Transverse colon (tissue), 4 donors: Measurements from ENCODE around the gene OAS2. TPM values are rescaled to one million over a fixed set of nuclear protein-coding genes. Genes with fewer than 3 reads are reported as not detected.

Experiments used
- DNase-seq: peaks from one replicate; pipeline ENCODE4 v3.0.0-alpha.2; 2019
- H3K27ac ChIP-seq, 4 donors: fragments of 200-600 bp; sonication (generic); 2 replicates each; pipeline ENCODE4 v1.5.1; 2016 to 2018; ENCODE audit warnings: inconsistent platforms in 4 of 4
- H3K27me3 ChIP-seq: fragments of 200-600 bp; sonication (generic); 2 replicates; pipeline ENCODE4 v1.5.1; 2017; ENCODE audit warnings: inconsistent platforms
- H3K36me3 ChIP-seq, 4 donors: fragments of 200-600 bp; sonication (generic); 2 replicates each; pipeline ENCODE4 v1.5.1; 2017 to 2019; ENCODE audit warnings: inconsistent platforms in 4 of 4
- H3K4me1 ChIP-seq, 4 donors: fragments of 200-600 bp; sonication (generic); 2 replicates each; pipeline ENCODE4 v1.5.1; 2017 to 2020; ENCODE audit warnings: inconsistent platforms in 4 of 4
- H3K4me3 ChIP-seq, 4 donors: fragments of 200-600 bp; sonication (generic); 1 replicate in 1 of 4; 2 replicates in 3 of 4; pipeline versions ENCODE4 v1.5.1 to v1.6.1; 2017 to 2019; ENCODE audit warnings: inconsistent platforms in 4 of 4
- H3K9me3 ChIP-seq, 2 donors: fragments of 200-600 bp; sonication (generic); 2 replicates each; pipeline ENCODE4 v1.5.1; 2017 to 2019; ENCODE audit warnings: inconsistent platforms in 2 of 2
- CTCF ChIP-seq, 5 experiments: fragments of 200-600 bp in 3 of 5; fragments of 450-650 bp in 2 of 5; sonication (generic) in 3 of 5; IDR thresholded peaks; 1 replicate in 2 of 5; 2 replicates in 3 of 5; pipeline ENCODE4 v1.5.1; 2016 to 2017; ENCODE audit warnings: antibody characterized with exemption in 5 of 5, inconsistent platforms in 3 of 5, mild to moderate bottlenecking in 2 of 5, moderate library complexity in 1 of 5
- EP300 ChIP-seq: sonication (generic); formaldehyde crosslinking; IDR thresholded peaks from one replicate; pipeline ENCODE4 v1.6.1; 2017; ENCODE audit warnings: antibody characterized with exemption, low read depth
- POLR2A ChIP-seq: fragments of 450-650 bp; IDR thresholded peaks from one replicate; pipeline ENCODE4 v1.6.1; 2016; ENCODE audit warnings: antibody characterized with exemption, mild to moderate bottlenecking, moderate library complexity
- POLR2AphosphoS5 ChIP-seq, 3 donors: sonication (generic); formaldehyde crosslinking; IDR thresholded peaks; one replicate each; pipeline ENCODE4 v1.6.1; 2016; ENCODE audit warnings: antibody characterized with exemption in 3 of 3
- WGBS, 2 donors: methylation state at CpG; one replicate each; pipeline ENCODE4 v1.1.5; 2018; ENCODE audit warnings: low coverage in 1 of 2; 5-methylcytosine and 5-hydroxymethylcytosine counted together
- in situ Hi-C, 4 donors: fragments of 200-750 bp; cut with MboI; loops; one replicate each; pipeline versions ENCODE4 v1.15.0 to v1.15.1; 2017; ENCODE audit warnings: low sequenced_read_pairs in 3 of 4, low pct_ligation_motif_present in 1 of 4, low pct_unique_long_range_greater_than_20kb in 1 of 4
- intact Hi-C: fragments of 100-400 bp; cut with DNase I; formaldehyde crosslinking; loops from one replicate; pipeline ENCODE4 v1.15.1; 2023; ENCODE audit warnings: low total_unique reads
- total RNA-seq, 4 donors: library from RNA; depleted of rRNA; stranded (reverse); fragments of >200 nt; gene quantifications; one replicate each; pipeline ENCODE4 v1.1.0, GENCODE V29; 2016

Gene OAS2
- total RNA-seq, 4 donors from 2014 or later: 2.0 to 5.1 (median 3.5) TPM

- intact Hi-C loops: no loop called here
Observed at GRCh38 chr12:112974904-112975303, 3.4 kb upstream of the OAS2 start.

GRCh38 chr12:112977139-112977538, 1.2 kb upstream of the OAS2 start:
- WGBS, 2 donors: 82% methylated on average over 3 of the region's 3 CpGs; no CpG with 5 or more reads in 1 of the 2 donors
- TF ChIP-seq POLR2A: no peak
- TF ChIP-seq CTCF (IDR thresholded peaks at IDR 0.05): no peak
- TF ChIP-seq POLR2AphosphoS5 (IDR thresholded peaks at IDR 0.05): no peak
- TF ChIP-seq EP300: no peak
- H3K4me1 ChIP-seq: peaks cover 0 to 21% (median 3%) of the 10 kb centered on the region in 4 donors
- no peaks in the 10 kb centered on the region for H3K9me3 ChIP-seq
- H3K27ac ChIP-seq: peak overlapping the region in 2 of 4 donors; percentile 79 to 89
- intact Hi-C loops (no loop called here), in situ Hi-C loops (no loop called here)
- no peaks in the 10 kb centered on the region for H3K27me3 ChIP-seq
- H3K36me3 ChIP-seq: no peaks in the 10 kb centered on the region
- no peak overlapping the region for H3K4me3 ChIP-seq
- no peak for DNase-seq

More at GRCh38 chr12:112974904-112975303, 3.4 kb upstream of the OAS2 start:
- Histone ChIP-seq H3K36me3 (no peaks in the 10 kb centered on the region), H3K9me3 (no peaks in the 10 kb centered on the region), H3K4me3 (no peak overlapping the region), H3K27ac (no peak overlapping the region), H3K4me1 (peaks cover 0 to 21% (median 3%) of the 10 kb centered on the region in 4 donors), H3K27me3 (no peaks in the 10 kb centered on the region)
- in situ Hi-C loops: no loop called here
- 92% methylated on average over 7 of the region's 7 CpGs; no CpG with 5 or more reads in 1 of the 2 donors for WGBS, 2 donors
- TF ChIP-seq POLR2A (no peak), EP300 (no peak), CTCF (IDR thresholded peaks at IDR 0.05) (no peak), POLR2AphosphoS5 (IDR thresholded peaks at IDR 0.05) (no peak)
- DNase-seq: no peak

- WGBS, 2 donors: 67 to 74% methylated on average over 1 to 8 of the region's 8 CpGs
- Histone ChIP-seq H3K4me1 (peaks cover 0 to 21% (median 3%) of the 10 kb centered on the region in 4 donors), H3K27me3 (no peaks in the 10 kb centered on the region), H3K4me3 (peak overlapping the region in 3 of 4 donors; percentile 32 to 46 (median 33)), H3K27ac (peak overlapping the region; percentile 79 to 89 (median 83)), H3K36me3 (no peaks in the 10 kb centered on the region), H3K9me3 (no peaks in the 10 kb centered on the region)
- no peak for DNase-seq
- in situ Hi-C loops (no loop called here), intact Hi-C loops (no loop called here)
- TF ChIP-seq CTCF (IDR thresholded peaks at IDR 0.05) (no peak), POLR2A (no peak), EP300 (no peak), POLR2AphosphoS5 (IDR thresholded peaks at IDR 0.05) (no peak)
Observed at GRCh38 chr12:112977641-112978040, 678 bp upstream of the OAS2 start.

GRCh38 chr12:112979041-112979680, 842 bp downstream of the OAS2 start:
- Histone ChIP-seq H3K27me3 (no peaks in the 10 kb centered on the region), H3K9me3 (no peaks in the 10 kb centered on the region), H3K27ac (peak overlapping the region; percentile 79 to 89 (median 83)), H3K4me3 (peak overlapping the region in 3 of 4 donors; percentile 32 to 46 (median 33)), H3K4me1 (peaks cover 0 to 21% (median 3%) of the 10 kb centered on the region in 4 donors), H3K36me3 (no peaks in the 10 kb centered on the region)
- WGBS, 2 donors: 68 to 100% methylated on average over 2 to 6 of the region's 6 CpGs
- peak; percentile 48 for DNase-seq
- no peak for TF ChIP-seq CTCF (IDR thresholded peaks at IDR 0.05)
- TF ChIP-seq POLR2A: peak; percentile 26
- TF ChIP-seq POLR2AphosphoS5 (IDR thresholded peaks at IDR 0.05): peak; percentile 38 to 42 (median 42)
- intact Hi-C loops (no loop called here), in situ Hi-C loops (no loop called here)
